HG03280 (cell line): Measurements from ENCODE around the gene COL9A3.

Experiments used
- ATAC-seq: cut with Tn5 transposase; IDR thresholded peaks from one replicate; pipeline ENCODE4 v1.9.1; 2021; ENCODE audit warnings: mild to moderate bottlenecking, moderate library complexity; ENCODE audit not compliant: unreplicated experiment

COL9A3 gene

DNA sequence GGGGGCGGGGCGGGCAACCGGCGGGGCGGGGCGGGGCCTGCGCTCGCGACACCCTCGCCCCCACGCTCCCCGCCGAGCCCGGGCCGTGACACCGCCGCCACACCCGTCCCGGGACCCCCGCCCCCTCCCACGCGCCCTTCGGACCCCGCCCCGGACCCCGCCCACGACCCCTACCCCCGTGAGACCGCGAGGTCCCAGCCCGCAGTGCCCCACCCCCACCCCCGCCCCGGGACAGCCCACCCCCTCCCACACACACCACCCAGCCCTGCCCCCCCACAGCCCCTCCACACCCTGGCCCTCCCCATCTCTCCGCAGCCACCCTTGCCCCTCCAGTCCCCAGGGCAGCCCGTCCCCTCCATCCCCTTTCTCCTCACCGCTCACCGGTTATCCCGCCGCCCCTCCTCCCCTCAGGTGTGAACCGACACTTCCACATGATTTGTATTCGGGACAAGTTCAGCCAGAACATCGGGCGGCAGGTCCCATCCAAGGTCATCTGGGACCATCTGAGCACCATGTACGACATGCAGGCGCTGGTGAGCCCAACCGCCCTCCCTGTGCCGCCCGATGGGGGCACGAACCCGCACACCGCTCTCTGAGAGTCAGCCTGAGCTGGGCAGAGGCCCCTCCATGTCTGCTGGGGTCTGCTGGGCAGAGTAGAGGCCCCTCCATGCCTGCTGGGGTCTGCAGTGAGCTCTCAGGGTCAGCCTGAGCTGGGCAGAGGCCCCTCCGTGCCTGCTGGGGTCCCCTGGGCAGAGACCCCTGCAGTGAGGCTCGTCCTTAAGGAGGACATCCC is 20.0 kb upstream of the COL9A3 start:
- ATAC-seq, result no peak

DNA sequence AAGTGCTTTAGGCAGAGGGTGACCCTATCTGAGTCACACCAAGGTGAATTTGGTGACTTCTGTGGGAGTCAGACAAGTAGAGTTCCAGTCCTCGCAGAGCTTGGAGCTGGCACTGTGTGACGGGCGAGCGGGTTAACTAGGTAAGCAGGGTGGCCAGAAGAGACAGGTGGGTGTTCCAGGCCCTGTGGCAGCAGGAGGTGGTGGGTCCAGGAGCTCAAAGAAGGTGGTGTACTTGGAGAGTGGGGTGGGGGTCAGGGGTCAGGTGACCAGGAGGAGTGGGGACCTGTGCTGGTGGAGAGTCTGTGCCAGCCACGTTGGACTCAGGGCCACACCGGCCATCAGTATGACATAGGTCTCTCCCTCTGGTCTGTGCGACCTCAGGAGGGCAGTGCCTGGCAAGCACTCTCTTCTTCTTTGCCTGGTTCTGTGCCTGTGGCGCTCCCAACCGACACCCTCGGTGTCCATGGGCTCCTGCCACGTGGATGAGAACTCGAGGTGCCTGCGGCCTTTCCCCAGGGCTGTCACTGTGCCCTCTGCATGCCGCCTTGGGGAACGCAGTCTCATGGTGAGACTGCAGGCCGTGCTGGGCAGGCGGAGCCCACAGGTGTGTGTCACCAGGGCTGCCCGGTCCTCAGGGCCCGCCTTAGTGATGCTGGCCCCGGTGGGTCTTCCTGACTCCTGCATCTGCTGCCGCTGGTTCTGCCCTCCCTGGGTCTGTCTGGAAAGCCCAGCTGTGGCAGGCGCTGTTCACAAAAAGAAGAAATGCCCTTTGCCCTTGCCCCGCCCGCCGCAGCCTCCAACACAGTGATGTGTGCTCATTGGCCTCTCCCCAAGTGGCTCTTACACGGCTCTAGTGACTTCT is 18.9 kb upstream of the COL9A3 start:
- ATAC-seq, result no peak

DNA sequence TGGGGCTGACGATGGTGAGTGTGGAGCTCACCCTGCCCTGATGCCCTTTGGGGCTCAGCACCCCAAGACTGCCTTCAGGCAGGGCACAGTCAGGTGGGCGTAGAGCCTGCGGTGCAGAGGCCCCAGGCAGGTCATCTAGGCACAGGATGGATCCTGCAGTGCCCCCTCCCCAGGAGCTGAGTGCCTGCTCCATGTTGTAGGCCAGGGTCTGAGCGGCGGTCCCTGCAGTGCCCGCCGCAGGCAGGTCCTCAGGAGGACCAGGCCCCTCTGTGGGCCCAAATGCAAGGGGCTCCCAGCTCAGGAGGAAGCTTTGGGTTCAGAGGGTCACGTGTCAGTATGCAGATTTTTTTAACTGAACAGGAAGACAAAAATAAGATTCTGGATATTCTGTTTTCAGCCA is 17.8 kb upstream of the COL9A3 start:
- ATAC-seq, result no peak

DNA sequence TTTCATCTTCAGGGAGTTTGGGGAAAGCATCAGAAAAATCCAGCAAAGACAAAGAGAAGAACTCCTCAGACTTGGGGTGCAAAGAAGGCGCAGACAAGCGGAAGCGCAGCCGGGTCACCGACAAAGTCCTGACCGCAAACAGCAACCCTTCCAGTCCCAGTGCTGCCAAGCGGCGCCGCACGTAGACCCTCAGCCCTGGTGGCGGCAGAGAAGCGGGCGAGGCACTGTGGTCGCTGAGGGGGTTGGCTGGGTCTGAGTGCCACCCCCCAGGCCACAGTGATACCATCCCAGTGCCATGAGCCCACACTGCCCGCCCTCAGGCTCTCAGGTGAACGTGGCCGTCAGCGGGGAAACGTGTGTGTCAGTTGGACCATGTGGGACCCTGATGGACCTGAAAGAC is 17.4 kb upstream of the COL9A3 start:
- no peak for ATAC-seq

DNA sequence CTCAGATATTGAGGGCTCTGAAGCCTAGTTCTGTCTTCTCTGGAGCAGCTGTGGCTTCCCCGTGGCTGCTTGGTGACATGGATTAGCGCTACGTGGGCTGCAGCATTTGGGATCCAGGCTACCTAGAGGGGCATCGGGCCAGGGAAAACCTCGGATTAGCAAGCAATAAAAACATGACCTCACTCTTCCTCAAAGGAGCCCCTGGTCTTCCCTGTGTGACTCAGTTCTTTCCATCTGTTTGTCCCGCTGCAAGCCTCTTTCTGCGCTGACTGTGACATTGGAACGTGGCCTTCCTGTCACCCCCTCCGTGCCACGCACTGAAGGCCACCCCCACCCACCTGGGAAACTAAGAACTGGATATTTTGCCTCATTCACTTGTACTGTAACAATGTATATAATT is 17.0 kb upstream of the COL9A3 start:
- ATAC-seq, result no peak

DNA sequence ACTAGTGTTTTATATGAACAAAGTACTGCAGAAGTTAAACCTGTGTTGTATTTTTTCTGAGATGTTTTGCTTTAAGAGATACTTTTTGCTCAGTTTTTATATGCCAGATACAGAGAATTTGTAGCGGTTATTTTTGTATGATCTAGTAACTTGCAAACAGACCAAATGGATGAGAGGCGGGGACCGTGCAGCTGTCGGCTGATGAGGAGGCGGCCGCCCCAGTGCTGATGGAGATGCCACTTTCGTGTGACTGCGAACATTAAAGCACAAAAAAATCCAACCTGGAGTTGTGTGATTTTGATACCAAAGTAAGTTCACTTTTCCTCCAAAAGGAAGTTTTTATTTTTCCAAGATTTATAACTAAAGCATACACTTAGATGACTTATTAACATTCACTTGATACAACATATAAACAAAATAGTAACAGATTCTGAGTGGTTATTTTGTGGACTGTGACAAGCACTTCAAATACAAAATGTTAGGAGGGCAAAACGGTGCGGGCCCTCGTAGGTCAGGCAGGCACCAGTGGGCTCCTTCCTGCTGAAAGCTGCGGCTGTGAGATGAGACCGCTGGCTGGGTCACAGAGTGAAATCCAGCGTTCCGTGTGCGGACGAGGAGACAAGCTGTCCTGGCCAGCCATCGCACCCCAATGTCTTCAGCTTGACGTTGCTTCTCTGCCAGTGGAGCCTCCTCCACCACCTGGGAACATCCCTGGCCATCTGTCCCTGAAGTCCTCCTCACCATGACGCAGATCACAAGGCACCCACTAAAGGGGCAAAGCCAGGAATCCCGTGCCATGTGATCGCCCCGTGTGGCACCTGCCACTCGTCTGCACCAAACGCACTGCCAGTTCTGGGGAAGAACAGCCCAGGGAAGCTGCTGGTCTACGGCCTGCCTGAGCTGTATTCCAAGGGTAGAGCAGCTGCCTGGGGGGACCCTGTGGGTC is 16.3 kb upstream of the COL9A3 start:
- no peak for ATAC-seq

DNA sequence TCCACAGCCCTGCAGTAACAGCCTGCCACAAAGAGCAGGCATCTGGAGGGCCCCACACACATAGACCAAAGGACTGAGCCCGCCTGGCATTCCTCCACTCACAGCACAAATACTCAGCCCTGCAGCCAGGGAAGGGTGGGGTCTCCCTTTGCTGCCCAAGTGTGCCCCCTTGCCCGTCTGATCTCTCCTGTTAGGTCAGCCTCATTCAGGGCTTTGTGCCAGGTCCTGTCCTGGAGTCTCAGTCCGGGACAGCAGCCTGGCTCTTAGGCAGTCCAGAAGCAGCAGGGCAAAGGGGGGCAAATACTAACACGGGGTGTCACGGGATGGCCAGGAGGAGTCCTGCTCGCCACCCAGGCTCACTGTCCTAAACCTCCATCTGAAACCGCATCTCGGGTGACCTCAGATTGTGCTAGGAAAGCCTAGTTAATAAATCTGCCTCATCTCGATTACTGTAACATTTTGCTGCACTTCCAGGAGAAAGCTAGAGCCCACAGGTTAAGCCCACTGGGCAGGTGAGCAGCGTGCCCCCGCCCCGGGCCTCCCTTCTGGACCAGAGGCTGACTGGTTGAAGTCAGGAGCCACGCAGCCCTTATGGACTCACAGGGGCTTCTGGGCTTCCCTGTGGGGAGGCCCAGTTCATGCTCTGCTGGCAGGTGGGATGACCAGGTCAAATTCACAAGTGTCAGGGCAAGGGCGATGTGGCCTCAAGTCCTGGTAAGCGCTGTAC is 15.4 kb upstream of the COL9A3 start:
- ATAC-seq, result no peak

DNA sequence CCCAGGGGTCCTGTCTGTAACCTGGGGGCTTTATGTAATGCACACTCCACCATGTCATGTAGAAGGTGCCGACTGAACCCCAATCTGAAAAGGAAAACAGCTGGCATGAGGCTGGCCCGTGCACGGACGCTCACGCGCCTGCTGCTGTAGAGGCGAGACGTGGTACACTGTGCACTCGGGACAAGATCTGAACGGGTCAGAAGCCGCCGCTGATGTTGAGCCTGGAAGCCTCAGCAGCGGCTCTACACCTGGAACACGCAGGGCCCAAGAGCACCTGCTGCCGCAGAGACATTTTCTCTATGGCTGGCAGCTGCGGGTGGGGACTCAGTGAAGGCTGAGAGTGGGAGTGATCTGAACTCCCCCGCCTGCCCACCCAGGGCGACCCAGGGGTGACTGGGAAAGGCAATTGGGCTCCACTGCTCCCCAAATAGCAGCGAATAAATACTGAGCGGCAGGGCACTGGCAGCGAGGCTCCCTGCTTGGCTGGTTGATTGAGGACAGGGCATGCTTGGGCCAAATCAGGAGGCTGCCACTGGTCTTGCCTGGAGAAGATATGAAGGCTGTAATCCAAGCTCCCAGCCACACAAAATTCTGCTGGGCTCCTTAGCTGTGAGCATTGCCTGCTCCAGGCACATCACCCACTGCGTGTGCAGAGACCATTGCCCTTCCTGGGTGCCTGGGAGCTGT is 14.7 kb upstream of the COL9A3 start:
- ATAC-seq, result no peak

DNA sequence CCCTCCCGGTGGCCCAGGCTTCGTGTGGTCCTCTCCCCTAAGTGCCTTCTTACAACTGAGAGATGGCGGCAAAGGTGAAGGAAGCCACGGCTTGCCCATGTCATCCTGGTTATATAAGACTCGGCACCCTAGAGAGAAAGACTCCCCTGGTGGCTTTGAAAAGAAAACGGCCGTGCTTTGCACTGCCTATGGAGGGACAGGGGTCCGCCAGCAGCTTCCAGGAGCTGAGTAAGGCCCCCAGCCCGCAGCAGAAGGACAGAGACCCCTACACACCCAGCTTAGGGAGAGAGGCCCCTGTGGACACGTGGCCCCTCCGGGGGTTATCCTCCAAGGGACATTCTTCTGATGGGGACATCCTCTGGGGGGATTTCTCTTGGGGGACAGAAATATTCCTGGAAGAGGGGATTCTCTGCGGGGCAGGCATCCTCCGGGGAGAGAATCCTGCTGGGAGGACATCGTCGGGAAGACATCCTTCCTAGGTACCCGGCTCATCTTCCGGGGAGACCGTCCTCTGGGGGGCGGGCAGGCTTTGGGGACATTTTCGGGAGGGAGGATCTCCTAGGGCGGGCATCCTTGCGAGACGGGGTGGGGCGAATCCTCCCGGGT is 12.7 kb upstream of the COL9A3 start:
- no peak for ATAC-seq

DNA sequence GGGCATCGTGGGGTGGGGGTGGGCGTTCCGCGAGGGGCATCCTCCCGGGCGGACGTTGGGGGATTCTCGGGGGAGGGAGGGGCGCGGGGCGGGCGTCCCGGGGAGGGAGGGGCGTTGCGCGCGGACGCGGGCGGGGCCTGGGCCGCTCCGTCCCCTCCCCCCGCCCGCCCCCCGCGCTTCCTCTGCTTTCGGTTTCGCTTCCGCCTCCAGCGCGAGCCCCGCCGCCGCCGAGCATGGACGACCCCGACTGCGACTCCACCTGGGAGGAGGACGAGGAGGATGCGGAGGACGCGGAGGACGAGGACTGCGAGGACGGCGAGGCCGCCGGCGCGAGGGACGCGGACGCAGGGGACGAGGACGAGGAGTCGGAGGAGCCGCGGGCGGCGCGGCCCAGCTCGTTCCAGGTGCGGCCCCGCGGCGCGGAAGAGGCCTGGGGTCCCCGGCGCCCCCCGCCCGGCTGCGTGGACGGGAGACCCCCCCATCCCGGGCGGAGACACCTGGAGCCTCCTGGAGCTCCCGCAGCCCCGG is 12.2 kb upstream of the COL9A3 start, which contains the start of gene OGFR:
TSS of gene OGFR (plus strand) at position 209 of the 528 bp plus-strand sequence. CDS start at position 234, 25 bp downstream.
- peak; percentile 51 for ATAC-seq

DNA sequence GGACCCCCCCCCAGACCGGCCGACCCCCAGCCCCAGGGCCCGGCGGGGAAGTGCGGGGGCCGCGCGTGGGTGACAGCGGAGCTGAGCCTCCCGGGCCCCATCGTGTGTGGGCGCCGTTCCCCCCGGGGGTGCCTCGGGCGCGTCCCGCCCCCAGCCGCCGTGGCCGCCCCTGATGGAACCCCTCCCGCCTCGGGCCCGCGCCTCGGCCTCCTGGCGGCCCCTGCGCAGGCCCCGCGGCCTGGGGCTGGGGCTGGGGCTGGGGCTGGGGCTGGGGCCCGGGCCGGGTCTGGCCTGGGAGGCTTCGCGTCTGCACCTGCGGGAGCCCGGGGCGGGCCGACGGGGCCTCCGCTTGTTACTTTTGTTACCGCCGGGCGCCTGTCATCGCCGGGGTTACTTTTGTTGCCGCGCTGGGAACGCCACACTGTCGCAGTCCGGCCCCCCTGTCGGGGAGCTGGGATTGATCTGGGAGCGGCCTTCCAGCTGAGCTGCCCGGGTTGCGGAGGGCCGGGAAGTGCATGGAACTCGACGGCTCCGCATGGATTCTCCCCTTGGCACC is 11.6 kb upstream of the COL9A3 start:
- ATAC-seq, result peak; percentile 30

DNA sequence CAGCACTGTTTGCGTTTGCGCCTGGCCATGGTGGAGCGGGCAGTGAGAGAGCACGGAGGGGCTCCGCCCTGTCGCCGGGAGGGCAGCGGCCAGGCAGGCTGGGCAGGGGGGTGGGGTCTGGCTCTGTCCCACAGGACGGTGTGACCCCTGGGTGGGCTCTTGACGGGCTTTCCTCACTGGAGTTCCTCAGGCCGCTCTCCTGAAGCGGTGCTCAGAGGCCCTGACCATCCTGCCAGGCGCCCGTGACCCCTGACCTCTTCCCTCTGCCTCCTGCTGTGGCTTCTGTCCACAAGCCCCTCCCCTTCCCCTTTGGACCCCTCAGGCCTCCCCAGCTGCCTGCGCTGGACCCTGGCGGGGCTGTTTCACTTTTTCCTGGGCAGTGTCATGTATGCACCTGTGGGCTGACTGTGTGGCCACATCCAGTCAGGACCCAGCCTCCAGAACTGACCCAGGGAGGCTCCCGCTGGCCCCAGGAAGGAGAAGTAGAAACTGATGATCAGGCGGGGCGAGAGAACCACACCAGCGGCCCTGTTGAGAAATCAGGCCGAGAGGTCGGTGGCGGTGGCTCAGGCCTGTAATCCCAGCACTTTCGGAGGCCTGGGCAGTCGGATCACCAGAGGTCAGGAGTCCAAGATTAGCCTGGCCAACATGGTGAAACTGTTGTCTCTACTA is 11.0 kb upstream of the COL9A3 start:
- ATAC-seq, result no peak

DNA sequence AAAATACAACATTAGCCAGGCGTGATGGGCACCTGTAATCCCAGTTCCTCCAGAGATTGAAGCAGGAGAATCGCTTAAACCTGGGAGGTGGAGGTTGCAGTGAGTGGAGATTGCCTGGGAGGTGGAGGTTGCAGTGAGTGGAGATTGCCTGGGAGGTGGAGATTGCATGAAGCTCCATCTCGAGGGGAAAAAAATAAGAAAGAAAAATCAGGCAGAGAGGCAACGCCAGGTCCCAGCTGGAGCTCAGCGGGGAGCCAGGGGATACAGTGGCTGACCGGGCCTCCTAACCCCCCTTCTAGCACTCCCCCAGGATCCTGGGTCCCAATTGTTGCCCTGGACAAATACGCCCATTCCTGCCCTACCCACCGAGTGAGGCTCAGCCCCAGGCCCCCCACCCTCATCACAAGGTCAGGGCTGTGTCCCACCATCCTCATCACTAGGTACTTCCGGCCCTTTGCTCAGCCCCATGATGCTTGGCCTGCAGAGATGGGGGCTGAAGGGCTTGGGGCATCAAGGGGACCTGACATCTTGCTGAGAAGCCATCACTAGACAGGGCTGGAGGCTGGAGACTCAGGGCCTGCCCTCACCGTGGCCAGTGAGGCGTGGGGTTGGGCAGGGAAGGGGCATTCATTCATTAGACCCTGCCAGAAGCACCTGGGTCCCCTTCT is 10.3 kb upstream of the COL9A3 start:
- no peak for ATAC-seq

DNA sequence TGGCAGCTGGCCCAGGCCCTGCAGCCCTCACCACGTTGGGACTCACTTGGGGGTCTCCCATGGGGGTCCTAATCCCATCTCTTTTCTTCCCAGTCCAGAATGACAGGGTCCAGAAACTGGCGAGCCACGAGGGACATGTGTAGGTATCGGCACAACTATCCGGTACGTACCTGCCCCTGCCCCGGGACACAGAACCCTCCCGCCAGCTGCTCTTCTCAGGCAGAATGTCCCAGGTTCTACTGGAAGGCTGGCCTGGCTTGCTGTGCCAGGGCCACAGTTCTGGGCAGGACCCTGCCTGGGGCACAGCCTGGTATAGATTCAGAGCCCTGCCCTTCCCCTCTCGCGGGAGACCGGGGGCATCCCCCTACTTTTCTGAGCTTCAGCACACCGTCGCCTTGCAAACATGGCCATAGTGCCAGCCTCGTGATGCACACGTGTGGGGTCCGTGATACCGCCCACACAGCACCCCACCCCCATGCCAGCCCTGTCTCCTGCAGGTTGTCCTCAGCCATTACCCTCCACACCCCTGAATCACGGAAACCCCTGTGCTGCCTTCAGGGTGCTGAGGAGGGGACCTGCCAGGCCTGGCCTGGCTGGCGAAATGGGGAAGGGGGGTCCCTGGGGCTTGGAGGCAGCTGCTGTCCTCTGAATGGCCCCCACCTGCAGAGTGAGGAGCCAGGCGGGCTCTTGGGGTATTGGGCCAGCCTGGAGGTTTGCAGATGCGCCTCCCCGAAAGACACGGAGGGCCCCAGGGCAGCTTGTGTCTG is 9.2 kb upstream of the COL9A3 start:
- ATAC-seq, result no peak

DNA sequence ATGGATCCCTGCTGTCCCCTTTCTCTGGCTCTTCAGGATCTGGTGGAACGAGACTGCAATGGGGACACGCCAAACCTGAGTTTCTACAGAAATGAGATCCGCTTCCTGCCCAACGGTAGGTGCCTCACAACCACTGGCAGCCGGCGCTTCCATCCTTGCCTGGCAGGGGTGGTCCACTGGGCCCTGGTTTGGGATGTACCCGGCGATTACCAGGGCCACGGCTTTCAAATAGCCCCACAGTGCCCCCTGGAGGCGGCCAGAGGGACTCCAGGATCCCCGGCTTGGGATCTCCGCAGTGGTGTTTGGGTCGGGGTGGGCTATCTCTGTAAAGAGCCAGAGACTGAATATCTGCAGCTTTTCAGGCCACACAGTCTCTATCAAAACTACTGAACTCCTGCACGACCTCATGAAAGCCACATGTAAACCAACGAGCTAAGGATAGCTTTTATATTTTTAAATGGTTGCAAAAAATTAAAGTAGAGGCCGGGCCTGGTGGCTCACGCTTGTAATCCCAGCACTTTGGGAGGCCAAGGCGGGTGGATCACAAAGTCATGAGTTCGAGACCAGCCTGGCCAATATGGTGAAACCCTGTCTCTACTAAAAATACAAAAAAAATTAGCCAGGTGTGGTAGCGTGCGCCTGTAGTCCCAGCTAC is 8.5 kb upstream of the COL9A3 start:
- no peak for ATAC-seq
